ENCODE results near the gene CCNL2.
A peak's percentile ranks its signal among the peaks of the same experiment; 100 is the strongest.

Gene CCNL2

DNA sequence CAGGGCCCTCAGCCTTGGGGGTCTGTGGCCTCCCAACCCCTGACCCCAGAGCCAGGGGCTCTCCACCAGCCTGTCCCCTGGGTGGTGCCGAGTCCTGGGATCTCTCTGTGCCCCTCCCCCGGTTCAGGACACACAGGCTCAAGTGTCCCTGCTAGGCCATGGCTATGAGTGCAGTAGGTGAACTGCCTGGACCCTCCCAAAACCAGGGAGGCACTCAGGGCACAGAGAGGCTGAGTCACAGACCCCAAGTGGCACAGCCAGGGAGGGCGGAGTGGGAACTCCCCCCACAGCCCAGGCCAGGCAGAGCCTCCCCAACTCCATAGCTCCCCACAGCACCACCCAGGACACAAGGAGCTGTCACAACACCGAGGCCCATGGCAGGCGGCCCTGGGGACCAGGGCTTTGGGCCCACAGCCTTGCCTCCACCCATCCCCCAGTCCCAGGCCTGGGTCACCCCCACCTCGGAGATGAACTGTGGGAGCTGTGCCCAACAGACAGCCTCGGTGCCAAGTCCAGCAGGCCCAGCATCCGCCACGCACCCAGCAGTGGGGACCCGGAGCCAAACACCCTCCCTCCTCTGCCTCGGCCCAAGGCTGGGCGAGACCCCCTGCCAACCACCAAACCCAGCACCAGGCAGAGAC is 53.2 kb downstream of the CCNL2 start:
- H3K4me1 ChIP-seq = peaks cover 56 to 68% (median 66%) of the 10 kb centered on the region in 10 experiments

DNA sequence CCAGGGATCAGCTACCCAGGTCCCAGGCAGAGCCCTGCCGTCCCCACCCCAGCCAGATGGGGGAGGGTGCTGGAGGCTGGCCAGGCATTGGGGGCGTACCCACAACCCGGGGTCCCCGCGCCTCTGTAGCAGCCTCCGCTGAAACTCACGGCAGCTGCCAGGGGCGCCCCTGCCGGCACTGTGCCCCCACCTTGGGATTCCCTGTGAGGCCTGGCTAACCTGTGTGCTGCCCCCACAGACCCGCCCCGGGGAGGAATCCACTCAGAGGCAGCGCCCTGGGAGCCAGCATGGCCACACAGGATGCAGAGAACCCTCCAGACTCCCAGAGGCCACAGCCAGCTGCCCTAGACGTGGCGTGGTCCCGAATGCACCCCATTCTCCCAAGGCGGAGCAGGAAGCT is 53.8 kb downstream of the CCNL2 start:
- H3K9ac ChIP-seq = peak overlapping the region in 10 of 11 experiments; percentile 22 to 97 (median 40); a peak in 16 of 22 replicates
- TF ChIP-seq Cebpa-rat (IDR thresholded peaks at IDR 0.05) = no peak
- H3K27ac ChIP-seq = peak overlapping the region in 5 of 11 experiments; percentile 6 to 31 (median 25); a peak in 5 of 22 replicates
- no peaks in the 10 kb centered on the region for H3K27me3 ChIP-seq
- H3K4me2 ChIP-seq = peak overlapping the region; percentile 9 to 100 (median 99); a peak in 21 of 22 replicates
- no peaks in the 10 kb centered on the region for H3K9me3 ChIP-seq (replicated peaks in 1 of 11)
- H4K20me1 ChIP-seq = peaks cover 66 to 84% (median 81%) of the 10 kb centered on the region in 11 experiments; a peak in 21 of 22 replicates
- H3K4me1 ChIP-seq = peaks cover 56 to 68% (median 66%) of the 10 kb centered on the region in 10 experiments
- no peak overlapping the region; a peak in 1 of 20 replicates for H3K4me3 ChIP-seq
- H3K36me3 ChIP-seq = peaks cover 0 to 19% (median 17%) of the 10 kb centered on the region in 11 experiments; a peak in 15 of 22 replicates

More for the DNA sequence above, 53.2 kb downstream of the CCNL2 start:
- Histone ChIP-seq H4K20me1 (peaks cover 65 to 78% (median 75%) of the 10 kb centered on the region in 11 experiments; a peak in 21 of 22 replicates), H3K4me2 (peak overlapping the region; percentile 9 to 100 (median 99); a peak in 21 of 22 replicates), H3K27me3 (no peaks in the 10 kb centered on the region), H3K9me3 (replicated peaks in 1 of 11) (no peaks in the 10 kb centered on the region), H3K4me3 (no peak overlapping the region; a peak in 1 of 20 replicates), H3K27ac (peak overlapping the region in 1 of 11 experiments; percentile 31; a peak in 2 of 22 replicates), H3K36me3 (peaks cover 0 to 13% (median 11%) of the 10 kb centered on the region in 11 experiments; a peak in 13 of 22 replicates), H3K9ac (peak overlapping the region in 10 of 11 experiments; percentile 22 to 97 (median 68); a peak in 11 of 22 replicates)
- TF ChIP-seq Cebpa-rat (IDR thresholded peaks at IDR 0.05) = no peak

DNA sequence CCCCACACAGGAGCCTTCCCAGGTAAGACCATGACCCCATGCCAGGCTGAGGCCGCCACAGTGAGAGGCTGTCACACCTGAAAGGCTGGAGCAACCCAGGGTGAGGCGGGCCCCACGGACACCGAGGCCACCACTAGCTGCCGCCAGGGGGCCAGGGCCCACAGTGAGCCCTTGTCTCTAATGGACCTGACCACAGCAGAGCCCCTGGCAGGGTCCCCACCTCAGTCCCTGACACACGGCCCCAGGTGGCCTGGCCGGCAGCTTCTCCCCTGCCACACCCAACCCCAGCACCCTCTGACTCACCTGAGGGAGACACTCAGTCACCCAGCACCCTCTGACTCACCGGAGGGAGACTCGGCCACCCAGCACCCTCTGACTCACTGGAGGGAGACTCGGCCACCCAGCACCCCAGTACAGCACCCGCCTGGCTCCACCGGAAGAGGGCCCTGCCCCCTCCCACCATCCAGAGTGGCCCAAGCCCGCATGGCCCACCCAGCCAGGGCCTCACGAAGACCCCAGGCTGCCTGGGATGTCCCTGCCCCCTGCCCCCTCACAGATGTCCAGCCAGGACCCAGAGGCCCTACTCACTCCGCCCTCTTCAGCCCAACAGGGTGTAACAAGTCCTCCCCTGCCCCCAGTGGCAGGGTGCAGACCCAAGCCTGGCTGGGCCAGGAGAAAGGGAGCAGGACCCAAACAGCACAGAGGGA is 54.3 kb downstream of the CCNL2 start:
- peak overlapping the region in 6 of 11 experiments; percentile 6 to 31 (median 22); a peak in 6 of 22 replicates for H3K27ac ChIP-seq
- peak overlapping the region in 10 of 11 experiments; percentile 22 to 97 (median 40); a peak in 15 of 22 replicates for H3K9ac ChIP-seq
- H3K27me3 ChIP-seq = no peaks in the 10 kb centered on the region
- TF ChIP-seq Cebpa-rat (IDR thresholded peaks at IDR 0.05) = no peak
- H3K36me3 ChIP-seq = peaks cover 0 to 23% (median 20%) of the 10 kb centered on the region in 11 experiments; a peak in 15 of 22 replicates
- peaks cover 66 to 89% (median 83%) of the 10 kb centered on the region in 11 experiments; a peak in 21 of 22 replicates for H4K20me1 ChIP-seq
- no peak overlapping the region for H3K4me3 ChIP-seq
- H3K9me3 ChIP-seq (replicated peaks in 1 of 11) = no peaks in the 10 kb centered on the region
- H3K4me2 ChIP-seq = peak overlapping the region; percentile 9 to 100 (median 99); a peak in 19 of 22 replicates
- H3K4me1 ChIP-seq = peaks cover 56 to 68% (median 66%) of the 10 kb centered on the region in 10 experiments

GRCh38 chr1:1343811-1344421 is 55.2 kb downstream of the CCNL2 start:
- peaks cover 66 to 90% (median 83%) of the 10 kb centered on the region in 11 experiments; a peak in 21 of 22 replicates for H4K20me1 ChIP-seq
- H3K4me2 ChIP-seq = peak overlapping the region; percentile 9 to 100 (median 99); a peak in 15 of 22 replicates
- H3K4me1 ChIP-seq = peaks cover 56 to 68% (median 66%) of the 10 kb centered on the region in 10 experiments
- H3K27me3 ChIP-seq = no peaks in the 10 kb centered on the region
- H3K9ac ChIP-seq = peak overlapping the region in 8 of 11 experiments; percentile 24 to 93 (median 54); a peak in 10 of 22 replicates
- TF ChIP-seq Cebpa-rat (IDR thresholded peaks at IDR 0.05) = no peak
- no peak overlapping the region for H3K4me3 ChIP-seq
- no peaks in the 10 kb centered on the region for H3K9me3 ChIP-seq (replicated peaks in 1 of 11)
- peaks cover 0 to 31% (median 23%) of the 10 kb centered on the region in 11 experiments; a peak in 17 of 22 replicates for H3K36me3 ChIP-seq
- peak overlapping the region in 3 of 11 experiments; percentile 17 to 28 (median 20); a peak in 5 of 22 replicates for H3K27ac ChIP-seq

GRCh38 chr1:1342584-1343115 is 56.5 kb downstream of the CCNL2 start:
- H3K4me2 ChIP-seq = peak overlapping the region; percentile 57 to 100 (median 99)
- no peak for TF ChIP-seq Cebpa-rat (IDR thresholded peaks at IDR 0.05)
- H3K27me3 ChIP-seq = no peaks in the 10 kb centered on the region
- peaks cover 61 to 86% (median 74%) of the 10 kb centered on the region in 11 experiments; a peak in 21 of 22 replicates for H4K20me1 ChIP-seq
- no peaks in the 10 kb centered on the region for H3K9me3 ChIP-seq (replicated peaks in 1 of 11)
- H3K4me1 ChIP-seq = peaks cover 46 to 58% (median 57%) of the 10 kb centered on the region in 10 experiments
- peak overlapping the region in 10 of 11 experiments; percentile 23 to 57 (median 48); a peak in 14 of 22 replicates for H3K9ac ChIP-seq
- H3K27ac ChIP-seq = peak overlapping the region in 6 of 11 experiments; percentile 13 to 47 (median 36); a peak in 9 of 22 replicates
- H3K36me3 ChIP-seq = peaks cover 0 to 42% (median 31%) of the 10 kb centered on the region in 11 experiments; a peak in 19 of 22 replicates
- H3K4me3 ChIP-seq = no peak overlapping the region; a peak in 1 of 20 replicates

- Histone ChIP-seq H3K4me1 (peaks cover 41 to 53% (median 52%) of the 10 kb centered on the region in 10 experiments), H4K20me1 (peaks cover 55 to 86% (median 68%) of the 10 kb centered on the region in 11 experiments; a peak in 21 of 22 replicates), H3K27me3 (no peaks in the 10 kb centered on the region), H3K9ac (peak overlapping the region in 9 of 11 experiments; percentile 23 to 57 (median 48); a peak in 12 of 22 replicates), H3K4me2 (peak overlapping the region in 10 of 11 experiments; percentile 60 to 100 (median 100); a peak in 19 of 22 replicates), H3K9me3 (replicated peaks in 1 of 11) (no peaks in the 10 kb centered on the region), H3K27ac (peak overlapping the region in 6 of 11 experiments; percentile 13 to 47 (median 36); a peak in 6 of 22 replicates), H3K4me3 (no peak overlapping the region), H3K36me3 (peaks cover under 1 to 46% (median 33%) of the 10 kb centered on the region in 11 experiments; a peak in 20 of 22 replicates)
- TF ChIP-seq Cebpa-rat (IDR thresholded peaks at IDR 0.05) = no peak
Measured at GRCh38 chr1:1342061-1342562, 57.0 kb downstream of the CCNL2 start.

GRCh38 chr1:1341549-1342021 is 57.5 kb downstream of the CCNL2 start:
- TF ChIP-seq Cebpa-rat (IDR thresholded peaks at IDR 0.05) = no peak
- no peak overlapping the region for H3K9ac ChIP-seq
- H4K20me1 ChIP-seq = peaks cover 50 to 86% (median 63%) of the 10 kb centered on the region in 11 experiments; a peak in 21 of 22 replicates

More at GRCh38 chr1:1341549-1342021, 57.5 kb downstream of the CCNL2 start:
- Histone ChIP-seq H3K4me1 (peaks cover 36 to 48% (median 46%) of the 10 kb centered on the region in 10 experiments), H3K4me3 (no peak overlapping the region), H3K9me3 (replicated peaks in 1 of 11) (no peaks in the 10 kb centered on the region), H3K4me2 (0 out of 22 replicates have a peak overlapping the region, but pooled peaks of 1 of the 11 experiments have one; percentile 96), H3K27me3 (no peaks in the 10 kb centered on the region), H3K27ac (no peak overlapping the region), H3K36me3 (peaks cover 6 to 52% (median 34%) of the 10 kb centered on the region in 11 experiments; a peak in 20 of 22 replicates)

All from BLaER1 treated with 17β-estradiol and CSF1 and Interleukin-3, amounts not matched to agents 10 nM and 100 nM (cell line).